HEK293 (cell line): ENCODE data around the gene ABHD15.

Source experiments
- TCF7L2 ChIP-seq: IDR thresholded peaks from 2 replicates; pipeline ENCODE4 v1.6.1; 2011; ENCODE audit warnings: low read depth, mild to moderate bottlenecking, inconsistent platforms, low read length, moderate library complexity, borderline replicate concordance
- ZNF837 ChIP-seq: fragments of 450-650 bp; formaldehyde crosslinking; IDR thresholded peaks from 2 replicates; pipeline ENCODE4 v1.5.1; 2016; ENCODE audit warnings: missing biosample characterization, missing genetic modification characterization

DNA sequence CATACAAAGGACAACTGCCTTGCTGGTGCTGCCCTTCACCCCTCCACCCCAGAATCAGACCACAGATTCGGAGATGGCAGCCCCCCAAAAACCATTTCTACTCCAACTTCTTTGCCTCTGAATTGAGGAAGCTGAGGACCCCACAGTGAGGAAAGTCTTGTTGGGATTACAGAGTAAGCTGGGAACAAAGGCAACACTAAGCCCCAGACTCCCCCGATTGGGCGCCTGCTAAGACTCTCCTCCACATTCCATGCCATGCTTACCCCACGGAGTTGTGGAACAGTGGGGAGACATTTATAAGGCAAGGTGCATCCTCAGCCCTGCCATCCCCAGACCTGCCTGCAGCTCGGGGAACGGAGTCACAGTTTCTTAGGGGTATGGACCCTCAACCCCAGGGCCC, 20.8 kb upstream of the ABHD15 start:
- no peak for TF ChIP-seq ZNF837
- TF ChIP-seq TCF7L2: no peak
